B cell (primary cell): Measurements from ENCODE around the gene GYS1.
"Not testable (repeated sequence)": the region's sequence is repeated elsewhere in the genome, so short reads cannot be mapped to it uniquely, and the experiment has no call there.

Source experiments
- CTCF ChIP-seq: fragments of 200-600 bp; IDR thresholded peaks from one replicate; pipeline ENCODE4 v1.8.0; 2022; ENCODE audit warnings: antibody characterized with exemption, mild to moderate bottlenecking
- EZH2 ChIP-seq: IDR thresholded peaks from 2 replicates; pipeline ENCODE4 v1.6.1; 2012; ENCODE audit warnings: borderline replicate concordance, low read depth, mild to moderate bottlenecking, moderate library complexity, low read length; ENCODE audit not compliant: insufficient read depth, poor library complexity, severe bottlenecking

GRCh38 chr19:49039736-49040135, 46.6 kb upstream of the GYS1 start:
- not testable (repeated sequence) for TF ChIP-seq CTCF, EZH2
